Heart right ventricle (tissue), 16 donors: ENCODE data around the gene HIC1. TPM values are rescaled to one million over a fixed set of nuclear protein-coding genes. Genes with fewer than 3 reads are reported as not detected.
A peak's percentile ranks its signal among the peaks of the same experiment; 100 is the strongest.

ENCODE experiments used
- ATAC-seq, 8 donors: fragments of 200-7000 bp; cut with Tn5 transposase; one replicate each; pipeline ENCODE4 v1.9.1; 2020; ENCODE audit warnings: mild to moderate bottlenecking in 8 of 8, moderate library complexity in 8 of 8, moderate number of reproducible peaks in 1 of 8
- DNase-seq, 2 donors: peaks; one replicate each; pipeline ENCODE4 v3.0.0-alpha.2; 2020
- H3K27ac ChIP-seq, 10 donors: fragments of 200-600 bp; sonication (generic) in 2 of 10; one replicate each; pipeline versions ENCODE4 v1.5.0 to v1.8.0; 2020 to 2022; ENCODE audit warnings: mild to moderate bottlenecking in 3 of 10
- H3K27me3 ChIP-seq, 7 donors: fragments of 200-600 bp; one replicate each; pipeline ENCODE4 v1.8.0; 2021 to 2022; ENCODE audit warnings: mild to moderate bottlenecking in 2 of 7
- H3K36me3 ChIP-seq, 9 donors: fragments of 200-600 bp; sonication (generic) in 1 of 9; one replicate each; pipeline versions ENCODE4 v1.5.0 to v1.8.0; 2020 to 2022; ENCODE audit warnings: mild to moderate bottlenecking in 2 of 9
- H3K4me1 ChIP-seq, 9 donors: fragments of 200-600 bp; sonication (generic) in 1 of 9; one replicate each; pipeline versions ENCODE4 v1.5.0 to v1.8.0; 2020 to 2022; ENCODE audit warnings: mild to moderate bottlenecking in 4 of 9
- H3K4me3 ChIP-seq, 10 donors: fragments of 200-600 bp; sonication (generic) in 2 of 10; one replicate each; pipeline versions ENCODE4 v1.5.0 to v1.8.0; 2020 to 2022; ENCODE audit warnings: mild to moderate bottlenecking in 7 of 10, moderate library complexity in 2 of 10
- H3K9me3 ChIP-seq, 11 donors: fragments of 200-600 bp in 10 of 11; sonication (generic) in 2 of 11; one replicate each; pipeline versions ENCODE4 v1.5.0 to v1.8.0; 2013 to 2022; ENCODE audit warnings: mild to moderate bottlenecking in 2 of 11, control low read depth in 1 of 11, moderate library complexity in 1 of 11
- WGBS, 2 donors: extraction: QIAGEN DNeasy Blood & Tissue Kit; methylation state at CpG; one replicate each; pipeline ENCODE4 v1.1.7; 2013; ENCODE audit warnings: inconsistent platforms in 1 of 2; 5-methylcytosine and 5-hydroxymethylcytosine counted together
- intact Hi-C, 10 donors: fragments of 100-400 bp; cut with DNase I; formaldehyde crosslinking; loops; one replicate each; pipeline versions ENCODE4 v1.11.1 to v1.14.2; 2022
- polyA plus RNA-seq, 2 donors: library from polyadenylated mRNA; stranded (reverse); fragments of 200-250 nt; gene quantifications; one replicate each; pipeline ENCODE4 v1.2.3, GENCODE V29; 2013
- total RNA-seq, 10 donors: library from RNA; stranded (reverse); fragmentation: NEBNext Ultra II Directional in 3 of 10; extraction: Animal tissue kit (Norgen Biotek cat#: 25700) in 3 of 10; gene quantifications; one replicate each; pipeline versions ENCODE4 v1.2.1 to v1.2.4, GENCODE V29; 2021 to 2023
- TF ChIP-seq, protein P1 (sequence below), 9 donors: fragments of 200-600 bp; sonication (generic) in 2 of 9; IDR thresholded peaks; one replicate each; pipeline versions ENCODE4 v1.5.0 to v1.8.0; 2021 to 2022; ENCODE audit warnings: antibody characterized with exemption in 9 of 9, mild to moderate bottlenecking in 5 of 9, moderate library complexity in 1 of 9
- donor health status: Arrhythmogenic right ventricular cardiomyopathy.
- donor health status: ischemic (EF 13 %, LVEDD 7.1; RV severe dilation, severe dysfunction).
- donor health status: healthy with polysubstance abuse.
- donor health status: DM: no; HTN: yes; CAD: no.
- donor health status: DM: no; HTN: no; CAD: no.
- donor health status: ischemic (EF 25% LVEDD 6.9; RV normal size, moderate dysfunction).
- donor health status: ischemic (EF 25% LVEDD 5.7; RV mildly dilated, moderate dysfunction).
- donor health status: healthy.
- donor health status: DM: yes; HTN: yes; CAD: no.
- donor health status: Ischemic cardiomyopathy.
- donor health status: ischemic (EF 35%, LVEDD 5.7; RV mildly dilated, moderate dysfunction).
- donor health status: nonischemic (EF 11% LVEDD 7.7; RV severe dilation, severe dysfunction).
- donor health status: DM: yes; HTN: yes; CAD: no.
- donor health status: PGD.
- donor health status: ischemic (EF 29% LVEDD 5.4; RV normal size, mild dysfunction).
- donor health status: nonischemic (EF 23%, LVEDD 6.1; RV moderate dilation, normal function).

The HIC1 gene
- total and polyA plus RNA-seq, 12 donors = 3.5 to 37.5 (median 12.1) TPM

DNA sequence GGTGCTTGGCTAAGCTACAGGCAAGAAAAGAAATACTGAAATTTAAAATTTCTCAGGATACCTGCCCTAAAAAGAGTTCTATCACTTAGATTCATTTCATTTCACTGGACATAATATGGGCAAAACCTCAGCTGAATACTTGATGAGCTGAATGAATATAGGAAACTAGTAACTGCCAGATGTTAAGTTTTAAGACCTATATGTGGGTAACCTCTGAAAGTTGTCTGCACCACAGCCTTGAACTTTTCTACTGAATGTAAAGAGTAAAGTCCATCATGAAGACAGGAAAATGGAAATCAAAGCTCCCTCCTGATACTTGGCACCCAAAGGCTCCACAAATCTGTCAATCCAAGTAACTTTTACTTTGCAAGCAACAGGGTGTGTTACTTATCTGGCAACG lies 50.8 kb downstream of the HIC1 start:
- Histone ChIP-seq H3K4me1 (peaks cover 17 to 57% (median 36%) of the 10 kb centered on the region in 9 donors), H3K4me3 (no peak overlapping the region), H3K36me3 (no peaks in the 10 kb centered on the region), H3K9me3 (no peaks in the 10 kb centered on the region), H3K27ac (peak overlapping the region in 8 of 10 donors; percentile 33 to 83 (median 60)), H3K27me3 (no peaks in the 10 kb centered on the region)
- TF ChIP-seq, protein P1, sequence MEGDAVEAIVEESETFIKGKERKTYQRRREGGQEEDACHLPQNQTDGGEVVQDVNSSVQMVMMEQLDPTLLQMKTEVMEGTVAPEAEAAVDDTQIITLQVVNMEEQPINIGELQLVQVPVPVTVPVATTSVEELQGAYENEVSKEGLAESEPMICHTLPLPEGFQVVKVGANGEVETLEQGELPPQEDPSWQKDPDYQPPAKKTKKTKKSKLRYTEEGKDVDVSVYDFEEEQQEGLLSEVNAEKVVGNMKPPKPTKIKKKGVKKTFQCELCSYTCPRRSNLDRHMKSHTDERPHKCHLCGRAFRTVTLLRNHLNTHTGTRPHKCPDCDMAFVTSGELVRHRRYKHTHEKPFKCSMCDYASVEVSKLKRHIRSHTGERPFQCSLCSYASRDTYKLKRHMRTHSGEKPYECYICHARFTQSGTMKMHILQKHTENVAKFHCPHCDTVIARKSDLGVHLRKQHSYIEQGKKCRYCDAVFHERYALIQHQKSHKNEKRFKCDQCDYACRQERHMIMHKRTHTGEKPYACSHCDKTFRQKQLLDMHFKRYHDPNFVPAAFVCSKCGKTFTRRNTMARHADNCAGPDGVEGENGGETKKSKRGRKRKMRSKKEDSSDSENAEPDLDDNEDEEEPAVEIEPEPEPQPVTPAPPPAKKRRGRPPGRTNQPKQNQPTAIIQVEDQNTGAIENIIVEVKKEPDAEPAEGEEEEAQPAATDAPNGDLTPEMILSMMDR (IDR thresholded peaks at IDR 0.05) = no peak
- ATAC-seq (no peak), DNase-seq (no peak)
- WGBS, 2 donors = 68 to 86% methylated on average over 1 of the region's 1 CpG
- intact Hi-C loops = loop anchor here in 2 of 10 donors (1.0 to 5.0 kb wide), 2 partner anchors 40 to 72 kb away; no protein-coding TSS in a partner anchor

DNA sequence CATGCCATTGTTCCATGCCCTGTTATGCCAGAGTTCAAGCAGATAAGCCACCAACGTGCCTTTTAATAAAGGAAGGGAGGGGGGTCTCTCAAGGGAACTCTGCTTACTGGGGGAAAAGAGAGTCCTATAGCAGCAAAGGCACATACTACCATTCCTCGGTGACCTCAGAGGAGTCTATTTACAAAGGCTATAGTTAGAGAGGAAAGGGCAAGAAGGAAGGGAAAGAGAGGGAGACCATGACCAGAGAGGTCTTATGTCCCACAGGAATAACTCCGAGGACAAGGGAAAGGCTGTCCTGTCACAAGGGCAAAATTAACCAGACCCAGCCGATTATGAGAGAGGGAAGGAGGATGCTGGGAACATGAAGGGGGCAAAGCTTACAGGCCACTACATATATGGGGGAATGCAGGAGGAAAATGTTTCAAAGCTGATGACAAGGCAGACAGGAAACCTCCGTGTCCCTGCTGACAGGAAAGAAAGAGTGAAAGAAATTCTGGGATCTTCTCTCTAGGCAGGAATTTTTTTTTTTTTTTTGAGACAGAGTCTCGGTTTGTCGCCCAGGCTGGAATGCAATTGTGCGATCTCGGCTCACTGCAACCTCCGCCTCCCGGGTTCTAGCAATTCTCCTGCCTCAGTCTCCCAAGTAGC lies 51.5 kb downstream of the HIC1 start:
- Histone ChIP-seq H3K4me1 (peaks cover 16 to 51% (median 33%) of the 10 kb centered on the region in 9 donors), H3K27me3 (no peaks in the 10 kb centered on the region), H3K4me3 (peak overlapping the region in 1 of 10 donors; percentile 10), H3K27ac (peak overlapping the region; percentile 26 to 83 (median 56)), H3K9me3 (no peaks in the 10 kb centered on the region), H3K36me3 (no peaks in the 10 kb centered on the region)
- TF ChIP-seq, protein P1 (IDR thresholded peaks at IDR 0.05) = no peak
- 33 to 36% methylated on average over 11 of the region's 11 CpGs for WGBS, 2 donors
- intact Hi-C loops = loop anchor here in 2 of 10 donors (1.0 to 5.0 kb wide), 2 partner anchors 41 to 71 kb away; no protein-coding TSS in a partner anchor
- ATAC-seq = peak; percentile 33 to 65 (median 48)
- DNase-seq = no peak

DNA sequence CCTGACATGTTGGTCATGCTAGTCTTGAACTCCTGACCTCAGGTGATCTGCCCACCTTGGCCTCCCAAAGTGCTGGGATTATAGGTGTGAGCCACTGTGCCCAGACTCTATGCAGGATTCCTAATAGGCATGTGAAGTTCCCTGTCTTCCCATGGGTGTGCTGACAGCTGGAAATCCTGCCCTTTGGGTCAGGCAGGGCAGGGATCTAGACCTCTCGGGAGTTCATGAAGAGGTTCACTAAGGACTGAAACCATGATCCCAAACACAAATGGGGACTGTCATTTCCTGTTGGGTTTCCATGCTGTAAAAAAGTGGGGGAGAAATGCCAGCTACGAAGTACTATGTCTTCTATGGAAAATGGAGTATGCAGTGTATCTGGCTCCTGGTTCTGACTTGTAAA lies 52.1 kb downstream of the HIC1 start:
- TF ChIP-seq, protein P1 (IDR thresholded peaks at IDR 0.05) = no peak
- WGBS, 2 donors = 60 to 66% methylated on average over 2 of the region's 2 CpGs
- no peaks in the 10 kb centered on the region for H3K27me3 ChIP-seq
- DNase-seq (no peak), ATAC-seq (peak in 5 of 8 donors; percentile 5 to 28 (median 22))
- peak overlapping the region; percentile 26 to 83 (median 56) for H3K27ac ChIP-seq
- H3K36me3 ChIP-seq = no peaks in the 10 kb centered on the region
- peaks cover 14 to 44% (median 27%) of the 10 kb centered on the region in 9 donors for H3K4me1 ChIP-seq
- H3K9me3 ChIP-seq = no peaks in the 10 kb centered on the region
- intact Hi-C loops = loop anchor here in 1 of 10 donors (5.0 kb wide), 1 partner anchor 70 kb away; no protein-coding TSS in a partner anchor
- H3K4me3 ChIP-seq = peak overlapping the region in 1 of 10 donors; percentile 10

DNA sequence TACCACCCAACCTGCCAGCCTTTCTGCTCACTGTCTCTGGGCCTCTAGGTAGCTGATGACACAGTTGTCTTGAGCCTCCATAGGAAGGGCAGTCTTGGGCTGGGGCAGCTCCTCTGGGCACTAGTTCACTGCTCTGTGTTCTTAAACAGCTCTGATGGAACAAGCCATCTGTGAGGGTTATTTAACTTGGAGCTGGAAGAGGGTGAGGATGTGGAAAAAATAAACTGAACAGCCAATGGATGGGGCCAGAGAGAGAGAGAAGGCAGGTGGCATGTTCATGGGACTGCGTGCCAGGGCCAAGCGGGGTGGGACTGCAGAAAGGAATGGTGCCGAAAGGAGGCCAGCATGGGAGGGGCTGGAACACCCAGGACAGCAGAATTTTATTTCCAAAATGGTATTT lies 52.6 kb downstream of the HIC1 start:
- no peak overlapping the region for H3K4me3 ChIP-seq
- H3K4me1 ChIP-seq = peaks cover 14 to 44% (median 27%) of the 10 kb centered on the region in 9 donors
- 33 to 42% methylated on average over 3 of the region's 3 CpGs for WGBS, 2 donors
- no peaks in the 10 kb centered on the region for H3K36me3 ChIP-seq
- peak overlapping the region; percentile 26 to 83 (median 56) for H3K27ac ChIP-seq
- H3K27me3 ChIP-seq = no peaks in the 10 kb centered on the region
- no peaks in the 10 kb centered on the region for H3K9me3 ChIP-seq
- intact Hi-C loops = loop anchor here in 1 of 10 donors (5.0 kb wide), 1 partner anchor 70 kb away; no protein-coding TSS in a partner anchor
- TF ChIP-seq, protein P1 (IDR thresholded peaks at IDR 0.05) = no peak
- ATAC-seq (peak; percentile 35 to 82 (median 69)), DNase-seq (peak in 1 of 2 donors; percentile 41)
